K562 (cell line): ENCODE data around the gene GPR176. TPM values are rescaled to one million over a fixed set of nuclear protein-coding genes. Genes with fewer than 3 reads are reported as not detected.

Experiments
- ATAC-seq: fragments of 200-7000 bp; cut with Tn5 transposase; 3 replicates; pipeline ENCODE4 v1.9.1; 2020; ENCODE audit warnings: moderate library complexity
- BruUV-seq: library from RNA; stranded (reverse); fragments of 400-500 nt; replicated peaks from 2 replicates; lab custom pipeline; 2021; lab: Mats Ljungman, UMichigan
- CTCF ChIA-PET: fragments of 300-600 bp; formaldehyde crosslinking; extraction: SDS; loops from one replicate; lab custom pipeline; 2021; ENCODE audit warnings: low intra/inter-chr PET ratio; lab: Yijun Ruan, JAX
- POLR2A ChIA-PET: fragments of 300-600, 350-650 bp; sonication (Branson Sonifier 250); formaldehyde crosslinking; extraction: SDS; loops from one replicate; lab custom pipeline; 2021; ENCODE audit warnings: antibody characterized with exemption, inconsistent platforms; lab: Yijun Ruan, JAX
- DNase-seq, 4 experiments: peaks; one replicate each; pipeline versions ENCODE4 v3.0.0 to v3.0.0-alpha.2; 2011 to 2018; ENCODE audit warnings: low spot score in 3 of 4, mixed read lengths in 3 of 4; ENCODE audit errors: extremely low read depth in 1 of 4
- FAIRE-seq: peaks from 2 replicates; lab custom pipeline; 2011; peaks lifted over from hg19 to GRCh38; lab: Jason Lieb, UNC
- H2AFZ ChIP-seq: 2 replicates; pipeline ENCODE4 v1.6.0; 2011; ENCODE audit warnings: low read depth, low read length, control low read depth, inconsistent platforms
- H3K27ac ChIP-seq: fragments of 200-600 bp; 3 replicates; pipeline ENCODE4 v1.8.0; 2011; ENCODE audit warnings: low read depth, mild to moderate bottlenecking, control low read depth, inconsistent platforms, low read length, moderate library complexity, mixed read lengths; ENCODE audit errors: extremely low read depth
- H3K27me3 ChIP-seq, 2 experiments: fragments of 300-600 bp in 1 of 2; 2 replicates in 1 of 2; 3 replicates in 1 of 2; pipeline versions ENCODE4 v1.6.0 to v1.8.0; 2011; ENCODE audit warnings: inconsistent platforms in 2 of 2, low read length in 2 of 2, mild to moderate bottlenecking in 1 of 2, mixed read lengths in 1 of 2, moderate library complexity in 1 of 2; ENCODE audit not compliant: control insufficient read depth in 2 of 2, insufficient read depth in 2 of 2
- H3K36me3 ChIP-seq: fragments of 300-600 bp; 3 replicates; pipeline ENCODE4 v1.8.0; 2011; ENCODE audit warnings: mild to moderate bottlenecking, low read length, inconsistent platforms; ENCODE audit not compliant: control insufficient read depth, insufficient read depth
- H3K4me1 ChIP-seq, 2 experiments: fragments of 200-600 bp in 1 of 2; replicated peaks in 1 of 2; 2 replicates in 1 of 2; 3 replicates in 1 of 2; pipeline versions ENCODE4 v1.5.1 to v1.8.0; 2011; ENCODE audit warnings: inconsistent platforms in 2 of 2, low read length in 2 of 2, mild to moderate bottlenecking in 1 of 2, mixed read lengths in 1 of 2, moderate library complexity in 1 of 2; ENCODE audit not compliant: control insufficient read depth in 2 of 2, insufficient read depth in 2 of 2
- H3K4me2 ChIP-seq: 2 replicates; pipeline ENCODE4 v1.6.1; 2011; ENCODE audit warnings: low read length, control low read depth, inconsistent platforms, mixed read lengths; ENCODE audit not compliant: insufficient read depth
- H3K4me3 ChIP-seq: fragments of 200-600 bp; sonication (generic), shearing (Covaris generic); 2 replicates; pipeline ENCODE4 v1.5.1; 2016; ENCODE audit warnings: control low read depth, inconsistent platforms
- H3K79me2 ChIP-seq: fragments of 200-600 bp; 3 replicates; pipeline ENCODE4 v1.8.0; 2011; ENCODE audit warnings: low read length, inconsistent platforms; ENCODE audit not compliant: control insufficient read depth, insufficient read depth
- H3K9ac ChIP-seq, 2 experiments: 2 replicates each; pipeline versions ENCODE4 v1.6.0 to v1.6.1; 2011; ENCODE audit warnings: low read depth in 2 of 2, low read length in 2 of 2, control low read depth in 1 of 2, inconsistent platforms in 1 of 2, mild to moderate bottlenecking in 1 of 2, mixed read lengths in 1 of 2; ENCODE audit not compliant: insufficient read depth in 1 of 2
- H3K9me1 ChIP-seq: one replicate; pipeline ENCODE4 v1.6.0; 2011; ENCODE audit warnings: inconsistent platforms, mild to moderate bottlenecking, low read length, moderate library complexity; ENCODE audit not compliant: control insufficient read depth, insufficient read depth
- H3K9me3 ChIP-seq: replicated peaks from 2 replicates; pipeline ENCODE4 v1.5.1; 2011; ENCODE audit warnings: low read depth, low read length, inconsistent platforms; ENCODE audit not compliant: control insufficient read depth, insufficient read depth
- H4K20me1 ChIP-seq: replicated peaks from 2 replicates; pipeline ENCODE4 v1.6.1; 2011; ENCODE audit warnings: low read length, inconsistent platforms, mixed read lengths; ENCODE audit not compliant: control insufficient read depth, insufficient read depth
- ATF4 ChIP-seq: fragments of 450-650 bp; formaldehyde crosslinking; IDR thresholded peaks from 2 replicates; pipeline ENCODE4 v1.4.0; 2022; ENCODE audit warnings: mild to moderate bottlenecking, moderate library complexity
- CGGBP1 ChIP-seq: fragments of 250-450 bp; sonication (Bioruptor Pico); IDR thresholded peaks from 2 replicates; pipeline ENCODE4 v1.9.0; 2021; ENCODE audit warnings: mild to moderate bottlenecking
- FOXJ3 ChIP-seq: sonication (generic); formaldehyde crosslinking; IDR thresholded peaks from 2 replicates; pipeline ENCODE4 v1.4.0; 2020; ENCODE audit warnings: mild to moderate bottlenecking, missing genetic modification reagents
- HOXB6 ChIP-seq: fragments of 250-450 bp; sonication (Bioruptor Pico); IDR thresholded peaks from 2 replicates; pipeline ENCODE4 v1.5.1; 2022; ENCODE audit warnings: mild to moderate bottlenecking, borderline replicate concordance
- MAFK ChIP-seq: IDR thresholded peaks from 2 replicates; pipeline ENCODE4 v1.6.1; 2011; ENCODE audit warnings: low read length, improper control_type of control experiment
- NR3C1 ChIP-seq: sonication (generic); formaldehyde crosslinking; IDR thresholded peaks from 2 replicates; pipeline ENCODE4 v1.8.1; 2022; ENCODE audit warnings: missing genetic modification reagents
- PRDM10 ChIP-seq: fragments of 450-650 bp; IDR thresholded peaks from 2 replicates; pipeline ENCODE4 v1.6.1; 2018; ENCODE audit not compliant: partially characterized antibody
- PRPF4 ChIP-seq: fragments of 200-400 bp; formaldehyde crosslinking; IDR thresholded peaks from one replicate; pipeline ENCODE4 v1.6.1; 2017; ENCODE audit warnings: low read length, low read depth, mild to moderate bottlenecking; ENCODE audit not compliant: insufficient read depth, poor library complexity, severe bottlenecking
- SIN3B ChIP-seq: fragments of 450-650 bp; IDR thresholded peaks from 2 replicates; pipeline ENCODE4 v1.6.1; 2017; ENCODE audit warnings: low read depth, mild to moderate bottlenecking, moderate library complexity
- SIX5 ChIP-seq, 2 experiments: IDR thresholded peaks; 2 replicates each; pipeline ENCODE4 v1.6.1; 2011; ENCODE audit warnings: low read length in 2 of 2, borderline replicate concordance in 1 of 2, low read depth in 1 of 2, mild to moderate bottlenecking in 1 of 2, moderate library complexity in 1 of 2; ENCODE audit not compliant: insufficient read depth in 1 of 2
- TAF7 ChIP-seq: fragments of 450-650 bp; IDR thresholded peaks from 2 replicates; pipeline ENCODE4 v1.6.1; 2016; ENCODE audit warnings: missing genetic modification characterization, missing compliant biosample characterization
- ZFP91 ChIP-seq: sonication (generic); formaldehyde crosslinking; IDR thresholded peaks from 2 replicates; pipeline ENCODE4 v1.8.0; 2022; ENCODE audit warnings: mild to moderate bottlenecking, missing genetic modification reagents
- ZNF511 ChIP-seq: sonication (generic); formaldehyde crosslinking; IDR thresholded peaks from 2 replicates; pipeline ENCODE4 v1.8.0; 2022; ENCODE audit warnings: mild to moderate bottlenecking, missing genetic modification reagents
- WGBS: fragments of 100-300 bp; shearing (Covaris generic); methylation state at CpG from one replicate; pipeline ENCODE4 v1.1.6; 2016; ENCODE audit warnings: low coverage, mixed read lengths; ENCODE audit not compliant: insufficient coverage; ENCODE audit errors: missing lambda C conversion rate; 5-methylcytosine and 5-hydroxymethylcytosine counted together
- in situ Hi-C: fragments of 300-500 bp; cut with MboI; formaldehyde crosslinking; loops from 4 replicates; pipeline ENCODE4 v1.15.0; 2018; ENCODE audit warnings: inconsistent platforms, mixed read lengths
- intact Hi-C: fragments of 100-400 bp; cut with micrococcal nuclease; formaldehyde crosslinking; loops from 2 replicates; pipeline ENCODE4 v1.14.2; 2022
- polyA plus RNA-seq, 8 experiments: library from polyadenylated mRNA; depleted of rRNA in 4 of 8; stranded (reverse) in 5 of 8; unstranded in 3 of 8; fragments of >200 nt; fragmentation: Nextera tagmentation in 2 of 8; fragmentation: Illumina TruSeq in 1 of 8; extraction: Ambion mirVana in 2 of 8; extraction: Trizol in 1 of 8; gene quantifications; 2 replicates each; pipeline versions ENCODE4 v1.2.1 to v1.2.3, GENCODE V29; 2011 to 2014; ENCODE audit warnings: inconsistent platforms in 1 of 8, missing spikeins in 1 of 8
- total RNA-seq, 7 experiments: library from RNA; depleted of rRNA in 6 of 7; stranded (reverse); fragments of >200 nt in 6 of 7; fragmentation: Illumina TruSeq in 2 of 7; extraction: Trizol in 2 of 7; gene quantifications; 2 replicates each; pipeline versions ENCODE4 v1.2.1 to v1.2.3, GENCODE V29; 2011 to 2021; ENCODE audit warnings: low replicate concordance in 1 of 7

The GPR176 gene
- total and polyA plus RNA-seq, 9 of the 15 experiments (the other 6 are each of a cell fraction or from before 2014, with no cell fraction given): 0.03 to 1.2 (median 0.76) TPM

- Histone ChIP-seq H3K4me2 (no peak overlapping the region), H3K36me3 (no peaks in the 10 kb centered on the region), H3K4me1 (no peaks in the 10 kb centered on the region; a peak in 2 of 5 replicates), H3K9me3 (no peaks in the 10 kb centered on the region), H3K27ac (no peak overlapping the region), H2AFZ (peak overlapping the region; percentile 49; the same call in 1 of the 2 replicates), H4K20me1 (no peaks in the 10 kb centered on the region), H3K4me3 (no peak overlapping the region), H3K27me3 (no peaks in the 10 kb centered on the region), H3K79me2 (no peaks in the 10 kb centered on the region), H3K9ac (no peak overlapping the region), H3K9me1 (no peaks in the 10 kb centered on the region)
- in situ Hi-C loops: loop anchor here (25.0 kb wide), 1 partner anchor 238 kb away; no protein-coding TSS in a partner anchor
- BruUV-seq: no TSS peak
- TF ChIP-seq HOXB6 (CRISPR knock-in tag) (no peak), TAF7 (no peak), MAFK (no peak), PRPF4 (no peak), NR3C1 (CRISPR knock-in tag) (no peak), SIX5 (IDR thresholded peaks at IDR 0.05; ENCODE audit: borderline replicate concordance in 1 of 2, insufficient read depth in 1 of 2, low read depth in 1 of 2, low read length in 2 of 2) (no peak), CGGBP1 (no peak), PRDM10 (no peak), ATF4 (CRISPR knock-in tag) (no peak), ZFP91 (CRISPR knock-in tag) (no peak), ZNF511 (CRISPR knock-in tag) (no peak), FOXJ3 (no peak), SIN3B (no peak)
- 46% methylated on average over 3 of the region's 3 CpGs for WGBS
- ChIA-PET CTCF (no interaction called here), POLR2A (interaction anchor here (0.6 to 1.0 kb wide), 4 partner anchors 12 to 489 kb away, joined by 3 read pairs; no protein-coding TSS in a partner anchor)
- no peak for FAIRE-seq
- no peak for DNase-seq
- intact Hi-C loops: no loop called here
- ATAC-seq: no peak
These were observed 145.3 kb downstream of the GPR176 start for GRCh38 chr15:39774688-39775267.
